ENCODE results near the gene FBXO46. TPM values are rescaled to one million over a fixed set of nuclear protein-coding genes. Genes with fewer than 3 reads are reported as not detected.
"Not testable (repeated sequence)": the region's sequence is repeated elsewhere in the genome, so short reads cannot be mapped to it uniquely, and the experiment has no call there.

FBXO46 gene
- total RNA-seq, 4 donors from 2014 or later, result 8.3 to 25.2 (median 19.7) TPM

- peak within 1 kb of the TSS; percentile 86 to 92 (median 88) for H3K27ac ChIP-seq
- TF ChIP-seq POLR2A (IDR thresholded peaks at IDR 0.05) (peak; percentile 27 to 57), CTCF (IDR thresholded peaks at IDR 0.05) (no peak)
- peaks cover 0 to 35% (median 0%) of the 10 kb centered on the region in 3 donors for H3K36me3 ChIP-seq
- peak within 1 kb of the TSS; percentile 67 to 84 (median 72) for H3K4me3 ChIP-seq
- H3K9me3 ChIP-seq, result no peaks in the 10 kb centered on the region
- no peaks in the 10 kb centered on the region for H3K27me3 ChIP-seq
- DNase-seq, result peak; percentile 97 to 99 (median 98)
- peaks cover 0 to 9% (median 5%) of the 10 kb centered on the region in 4 donors for H3K4me1 ChIP-seq
Measured at GRCh38 chr19:45692187-45693105, 38.2 kb downstream of the FBXO46 start, which contains the start of gene QPCTL. TSS of gene QPCTL (plus strand) at chr19:45692666. CDS start at chr19:45692704, 38 bp downstream.

GRCh38 chr19:45691516-45692186 is 39.0 kb downstream of the FBXO46 start, which contains the start of gene SNRPD2:
TSS of gene SNRPD2 (minus strand) at chr19:45691953. CDS start at chr19:45691888, 65 bp downstream.
- TF ChIP-seq CTCF (IDR thresholded peaks at IDR 0.05), result peak in 1 of 6 experiments; percentile 2
- peak; percentile 62 to 72 for TF ChIP-seq POLR2A (IDR thresholded peaks at IDR 0.05)
- Histone ChIP-seq H3K4me3 (peak within 1 kb of the TSS; percentile 67 to 84 (median 72)), H3K9me3 (no peaks in the 10 kb centered on the region), H3K36me3 (peaks cover 0 to 40% (median 0%) of the 10 kb centered on the region in 3 donors), H3K27ac (peak within 1 kb of the TSS; percentile 86 to 92 (median 88)), H3K27me3 (no peaks in the 10 kb centered on the region), H3K4me1 (peaks cover 0 to 9% (median 5%) of the 10 kb centered on the region in 4 donors)
- DNase-seq, result peak; percentile 93 to 97 (median 95)

GRCh38 chr19:45687599-45687998 is 43.1 kb downstream of the FBXO46 start:
- no peaks in the 10 kb centered on the region for H3K9me3 ChIP-seq
- no peak overlapping the region for H3K4me3 ChIP-seq
- H3K27ac ChIP-seq, result no peak overlapping the region
- H3K27me3 ChIP-seq, result no peaks in the 10 kb centered on the region
- peaks cover 0 to 9% (median 5%) of the 10 kb centered on the region in 4 donors for H3K4me1 ChIP-seq
- peaks cover 0 to 34% (median 0%) of the 10 kb centered on the region in 3 donors for H3K36me3 ChIP-seq
- TF ChIP-seq CTCF (IDR thresholded peaks at IDR 0.05), result no peak
- no peak for TF ChIP-seq POLR2A (IDR thresholded peaks at IDR 0.05)
- no peak for DNase-seq

- not testable (repeated sequence) for H3K4me1 ChIP-seq, H3K27me3 ChIP-seq, DNase-seq, H3K27ac ChIP-seq, H3K9me3 ChIP-seq, H3K4me3 ChIP-seq
- H3K36me3 ChIP-seq, result peaks cover 0 to 34% (median 0%) of the 10 kb centered on the region in 3 donors
Measured at GRCh38 chr19:45685045-45685444, 45.7 kb downstream of the FBXO46 start.

GRCh38 chr19:45682908-45683307 is 47.8 kb downstream of the FBXO46 start:
- no peak for DNase-seq
- no peaks in the 10 kb centered on the region for H3K9me3 ChIP-seq
- H3K4me3 ChIP-seq, result no peak overlapping the region
- TF ChIP-seq POLR2A (IDR thresholded peaks at IDR 0.05) (no peak), CTCF (IDR thresholded peaks at IDR 0.05) (no peak)
- peaks cover 0 to 26% (median 0%) of the 10 kb centered on the region in 3 donors for H3K36me3 ChIP-seq
- no peak overlapping the region for H3K27ac ChIP-seq
- peaks cover 0 to 8% (median under 1%) of the 10 kb centered on the region in 4 donors for H3K4me1 ChIP-seq
- no peaks in the 10 kb centered on the region for H3K27me3 ChIP-seq

Measured in Peyer's patch (tissue), 4 donors.